B cell (primary cell): ENCODE measurements around the gene HACE1.

Experiments
- CTCF ChIP-seq: fragments of 200-600 bp; IDR thresholded peaks from one replicate; pipeline ENCODE4 v1.8.0; 2022; ENCODE audit warnings: antibody characterized with exemption, mild to moderate bottlenecking
- EZH2 ChIP-seq: IDR thresholded peaks from 2 replicates; pipeline ENCODE4 v1.6.1; 2012; ENCODE audit warnings: borderline replicate concordance, low read depth, mild to moderate bottlenecking, moderate library complexity, low read length; ENCODE audit not compliant: insufficient read depth, poor library complexity, severe bottlenecking

DNA sequence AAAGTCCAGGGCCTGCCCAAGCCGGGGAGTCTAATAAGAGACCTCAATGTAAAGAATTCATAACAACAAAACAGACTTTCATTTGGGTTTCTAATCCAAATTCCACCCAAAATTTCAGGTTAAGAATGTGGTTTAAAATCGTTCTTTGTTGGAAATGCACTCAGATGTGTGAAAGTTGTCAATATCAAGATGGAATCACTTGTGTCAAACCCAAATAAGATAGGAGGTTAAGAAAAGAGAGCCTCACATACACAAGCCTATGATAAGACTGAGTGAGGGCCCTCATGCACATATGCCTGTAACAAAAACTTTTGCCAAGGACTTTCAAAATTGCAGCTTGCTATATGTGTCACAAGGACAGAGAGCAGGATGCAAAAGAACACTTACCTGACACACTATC lies 145.7 kb downstream of the HACE1 start:
- TF ChIP-seq CTCF (no peak), EZH2 (no peak)
